ENCODE data around the gene MED12L. TPM values are rescaled to one million over a fixed set of nuclear protein-coding genes. Genes with fewer than 3 reads are reported as not detected.

The MED12L gene
- total RNA-seq, 4 donors from 2014 or later: 0.15 to 0.37 (median 0.22) TPM

DNA sequence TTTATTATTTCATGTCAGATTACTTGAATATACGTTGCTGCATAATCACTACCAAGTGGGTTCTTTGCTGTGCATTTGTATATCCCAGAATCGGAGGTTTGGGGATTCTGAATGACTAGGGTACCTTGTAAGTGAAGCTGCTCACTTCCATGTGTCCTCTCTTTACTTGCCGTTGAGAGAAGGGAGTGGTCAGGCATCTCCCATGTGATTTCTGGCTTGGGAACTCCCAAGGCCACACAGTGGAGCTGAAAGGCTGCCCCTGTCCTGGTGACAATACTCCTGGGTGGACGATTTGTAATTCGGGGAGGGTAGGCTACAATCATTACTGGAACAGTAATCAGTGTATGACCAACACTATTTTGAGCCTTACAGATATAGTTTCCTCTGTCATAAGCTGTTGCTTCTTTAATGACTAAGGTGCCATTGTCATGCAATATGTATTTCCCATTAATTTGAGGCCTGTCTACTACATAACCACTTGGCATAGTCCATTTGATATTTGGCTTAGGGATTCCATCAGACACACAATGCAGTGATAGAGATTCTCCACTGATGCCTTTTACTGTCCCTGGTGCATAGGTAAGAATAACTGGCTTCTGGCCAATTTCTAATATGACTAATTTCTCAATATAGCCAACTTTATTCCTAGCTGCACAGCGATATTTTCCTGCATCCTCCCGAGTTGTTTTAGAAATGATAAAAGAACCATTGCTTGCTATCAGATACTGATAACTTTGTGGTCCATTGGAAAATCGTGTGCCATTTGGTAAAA lies 351.4 kb downstream of the MED12L start:
- WGBS, 2 donors: 63 to 75% methylated on average over 8 of the region's 8 CpGs
- intact Hi-C loops (cut with DNase I; ENCODE audit: low total_unique reads): no loop called here
- TF ChIP-seq POLR2A (IDR thresholded peaks at IDR 0.05): no peak
- TF ChIP-seq, protein P1, sequence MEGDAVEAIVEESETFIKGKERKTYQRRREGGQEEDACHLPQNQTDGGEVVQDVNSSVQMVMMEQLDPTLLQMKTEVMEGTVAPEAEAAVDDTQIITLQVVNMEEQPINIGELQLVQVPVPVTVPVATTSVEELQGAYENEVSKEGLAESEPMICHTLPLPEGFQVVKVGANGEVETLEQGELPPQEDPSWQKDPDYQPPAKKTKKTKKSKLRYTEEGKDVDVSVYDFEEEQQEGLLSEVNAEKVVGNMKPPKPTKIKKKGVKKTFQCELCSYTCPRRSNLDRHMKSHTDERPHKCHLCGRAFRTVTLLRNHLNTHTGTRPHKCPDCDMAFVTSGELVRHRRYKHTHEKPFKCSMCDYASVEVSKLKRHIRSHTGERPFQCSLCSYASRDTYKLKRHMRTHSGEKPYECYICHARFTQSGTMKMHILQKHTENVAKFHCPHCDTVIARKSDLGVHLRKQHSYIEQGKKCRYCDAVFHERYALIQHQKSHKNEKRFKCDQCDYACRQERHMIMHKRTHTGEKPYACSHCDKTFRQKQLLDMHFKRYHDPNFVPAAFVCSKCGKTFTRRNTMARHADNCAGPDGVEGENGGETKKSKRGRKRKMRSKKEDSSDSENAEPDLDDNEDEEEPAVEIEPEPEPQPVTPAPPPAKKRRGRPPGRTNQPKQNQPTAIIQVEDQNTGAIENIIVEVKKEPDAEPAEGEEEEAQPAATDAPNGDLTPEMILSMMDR (IDR thresholded peaks at IDR 0.05): no peak
- no peak for DNase-seq (ENCODE audit: low spot score in 2 of 2)
- no peak overlapping the region for H3K4me3 ChIP-seq (ENCODE audit: low read depth, poor library complexity, severe bottlenecking)

DNA sequence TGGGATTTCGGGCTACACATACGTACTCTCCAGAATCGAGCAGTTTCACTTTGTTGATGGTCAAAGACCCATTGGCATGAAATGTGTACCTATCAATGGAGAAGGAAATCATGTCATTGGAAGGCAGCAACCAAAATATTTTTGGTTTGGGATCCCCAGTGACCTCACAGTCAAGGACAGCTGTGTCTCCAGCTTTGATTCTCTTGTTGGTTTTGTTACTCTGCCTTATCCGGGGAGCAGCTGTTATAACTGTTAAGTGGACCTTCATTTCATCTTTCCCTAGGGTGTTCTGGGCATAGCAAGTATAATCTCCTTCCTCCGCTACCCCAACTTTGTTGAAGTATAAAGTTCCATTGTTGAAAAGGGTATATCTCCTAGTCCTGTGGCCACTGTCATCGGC lies 352.4 kb downstream of the MED12L start:
- 96 to 97% methylated on average over 6 of the region's 6 CpGs for WGBS, 2 donors
- H3K4me3 ChIP-seq (ENCODE audit: low read depth, poor library complexity, severe bottlenecking): no peak overlapping the region
- no peak for TF ChIP-seq POLR2A (IDR thresholded peaks at IDR 0.05)
- TF ChIP-seq, protein P1 (IDR thresholded peaks at IDR 0.05): no peak
- intact Hi-C loops (cut with DNase I; ENCODE audit: low total_unique reads): no loop called here
- no peak for DNase-seq (ENCODE audit: low spot score in 2 of 2)

DNA sequence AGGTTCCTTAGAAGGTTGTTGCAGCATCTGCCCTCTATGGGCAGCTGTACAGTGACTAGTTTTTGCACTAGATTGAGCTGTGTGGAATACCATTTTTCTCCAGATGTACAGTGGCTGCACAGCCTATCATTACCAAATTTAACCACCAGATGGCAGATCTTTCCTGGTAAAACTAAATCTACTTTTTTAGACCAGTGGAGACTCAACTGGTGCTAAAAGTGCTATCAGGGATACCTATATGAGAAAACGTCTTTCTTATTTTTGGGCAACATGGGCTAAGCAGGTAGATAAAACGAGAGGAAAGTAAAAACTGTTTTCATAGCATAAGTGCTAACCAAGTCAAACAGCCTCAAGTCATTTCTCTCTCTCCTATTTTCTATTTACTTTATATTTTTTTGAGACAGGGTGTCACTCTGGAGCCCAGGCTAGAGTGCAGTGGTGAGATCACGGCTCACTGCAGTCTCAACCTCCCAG lies 354.2 kb downstream of the MED12L start:
- no peak overlapping the region for H3K4me3 ChIP-seq (ENCODE audit: low read depth, poor library complexity, severe bottlenecking)
- intact Hi-C loops (cut with DNase I; ENCODE audit: low total_unique reads): loop anchor here (10.0 kb wide), 1 partner anchor 475 kb away; no protein-coding TSS in a partner anchor
- TF ChIP-seq POLR2A (IDR thresholded peaks at IDR 0.05): no peak
- TF ChIP-seq, protein P1 (IDR thresholded peaks at IDR 0.05): peak in 1 of 3 donors; percentile 17
- 38% methylated on average over 3 of the region's 3 CpGs for WGBS, 2 donors
- peak in 1 of 2 donors; percentile 34 for DNase-seq (ENCODE audit: low spot score in 2 of 2)

DNA sequence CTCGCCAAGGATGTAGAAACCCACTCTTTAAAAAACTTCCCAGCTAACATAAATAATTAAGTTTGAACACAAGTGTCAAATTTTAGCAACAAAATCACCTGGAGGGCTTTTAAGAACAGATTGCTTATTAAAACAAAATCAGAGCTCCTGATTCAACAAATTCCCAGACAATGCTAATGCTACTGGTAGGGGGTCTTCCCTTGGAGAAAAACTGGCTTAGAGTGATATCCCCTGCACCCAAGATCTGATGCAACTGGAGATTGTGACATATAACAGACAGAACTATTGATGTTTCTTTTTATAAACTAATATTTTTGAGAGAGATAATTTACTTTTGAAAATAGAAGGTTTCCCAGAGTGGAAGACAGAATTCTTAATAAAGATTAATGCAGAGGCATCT lies 355.5 kb downstream of the MED12L start:
- no peak for TF ChIP-seq POLR2A (IDR thresholded peaks at IDR 0.05)
- TF ChIP-seq, protein P1 (IDR thresholded peaks at IDR 0.05): no peak
- no peak overlapping the region for H3K4me3 ChIP-seq (ENCODE audit: low read depth, poor library complexity, severe bottlenecking)
- DNase-seq (ENCODE audit: low spot score in 2 of 2): no peak
- 79 to 97% methylated on average over 1 of the region's 1 CpG for WGBS, 2 donors
- intact Hi-C loops (cut with DNase I; ENCODE audit: low total_unique reads): loop anchor here (10.0 kb wide), 1 partner anchor 474 kb away; no protein-coding TSS in a partner anchor

DNA sequence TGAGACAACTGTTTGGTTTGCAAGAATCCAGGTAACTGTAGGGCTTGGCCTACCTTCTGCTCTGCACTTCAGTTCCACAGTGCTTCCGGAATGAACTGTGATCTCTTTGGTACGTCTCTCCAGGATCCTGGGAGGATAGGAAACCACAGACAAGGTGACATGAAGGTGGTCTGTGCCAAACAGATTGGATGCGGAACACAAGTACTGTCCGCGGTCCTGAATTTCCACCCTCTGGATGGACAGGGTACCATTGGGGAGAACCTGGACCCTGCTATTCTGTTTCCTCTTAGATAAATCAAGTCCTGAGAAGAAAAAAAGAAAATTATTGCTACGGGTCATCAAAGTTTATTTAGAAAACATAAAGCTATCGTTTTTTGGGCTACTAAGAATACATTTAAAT lies 358.1 kb downstream of the MED12L start:
- no peak for DNase-seq (ENCODE audit: low spot score in 2 of 2)
- 87 to 88% methylated on average over 7 of the region's 7 CpGs for WGBS, 2 donors
- intact Hi-C loops (cut with DNase I; ENCODE audit: low total_unique reads): loop anchor here (10.0 kb wide), 1 partner anchor 471 kb away; no protein-coding TSS in a partner anchor
- H3K4me3 ChIP-seq (ENCODE audit: low read depth, poor library complexity, severe bottlenecking): no peak overlapping the region
- TF ChIP-seq, protein P1 (IDR thresholded peaks at IDR 0.05): no peak

All from lower leg skin (tissue), 4 donors.